Heart left ventricle (tissue), 16 donors: ENCODE data around the gene BYSL. TPM values are rescaled to one million over a fixed set of nuclear protein-coding genes. Genes with fewer than 3 reads are reported as not detected.

ENCODE experiments used
- ATAC-seq, 4 donors: fragments of 200-7000 bp; cut with Tn5 transposase; one replicate each; pipeline ENCODE4 v1.9.1; 2020 to 2022; ENCODE audit warnings: moderate library complexity in 4 of 4, mild to moderate bottlenecking in 3 of 4, moderate number of reproducible peaks in 1 of 4
- DNase-seq, 5 donors: peaks; one replicate each; pipeline ENCODE4 v3.0.0-alpha.2; 2020
- H3K27ac ChIP-seq, 12 donors: fragments of 200-600 bp; sonication (generic) in 4 of 12; one replicate each; pipeline versions ENCODE4 v1.5.0 to v1.8.0; 2016 to 2022; ENCODE audit warnings: mild to moderate bottlenecking in 2 of 12
- H3K27me3 ChIP-seq, 9 donors: fragments of 200-600 bp; sonication (generic) in 2 of 9; one replicate each; pipeline versions ENCODE4 v1.5.1 to v1.8.0; 2016 to 2022; ENCODE audit warnings: mild to moderate bottlenecking in 3 of 9
- H3K36me3 ChIP-seq, 9 donors: fragments of 200-600 bp; sonication (generic) in 2 of 9; one replicate each; pipeline versions ENCODE4 v1.5.0 to v1.8.0; 2018 to 2022; ENCODE audit warnings: mild to moderate bottlenecking in 2 of 9
- H3K4me1 ChIP-seq, 12 donors: fragments of 200-600 bp; sonication (generic) in 4 of 12; one replicate each; pipeline versions ENCODE4 v1.5.0 to v1.8.0; 2016 to 2022; ENCODE audit warnings: mild to moderate bottlenecking in 3 of 12
- H3K4me3 ChIP-seq, 12 donors: fragments of 200-600 bp; sonication (generic) in 4 of 12; one replicate each; pipeline versions ENCODE4 v1.5.0 to v1.8.0; 2017 to 2022; ENCODE audit warnings: mild to moderate bottlenecking in 9 of 12, moderate library complexity in 4 of 12
- H3K9me3 ChIP-seq, 12 donors: fragments of 200-600 bp; sonication (generic) in 4 of 12; one replicate each; pipeline versions ENCODE4 v1.5.0 to v1.8.0; 2016 to 2022; ENCODE audit warnings: mild to moderate bottlenecking in 1 of 12
- POLR2A ChIP-seq, 2 donors: fragments of 450-650 bp; IDR thresholded peaks; one replicate each; pipeline ENCODE4 v1.6.1; 2017; ENCODE audit warnings: antibody characterized with exemption in 2 of 2, mild to moderate bottlenecking in 2 of 2, moderate library complexity in 2 of 2
- WGBS, 4 donors: extraction: QIAGEN DNeasy Blood & Tissue Kit in 2 of 4; methylation state at CpG; one replicate each; pipeline versions ENCODE4 v1.1.5 to v1.1.7; 2013 to 2018; 5-methylcytosine and 5-hydroxymethylcytosine counted together
- intact Hi-C, 10 donors: fragments of 100-400 bp; cut with DNase I; formaldehyde crosslinking; loops; one replicate each; pipeline versions ENCODE4 v1.11.1 to v1.14.2; 2022
- polyA plus RNA-seq, 2 donors: library from polyadenylated mRNA; stranded (reverse); fragments of 200-250 nt; gene quantifications; one replicate each; pipeline ENCODE4 v1.2.3, GENCODE V29; 2013
- total RNA-seq, 9 donors: library from RNA; depleted of rRNA in 2 of 9; stranded (reverse); fragments of >200 nt in 2 of 9; fragmentation: NEBNext Ultra II Directional in 3 of 9; extraction: Animal tissue kit (Norgen Biotek cat#: 25700) in 3 of 9; gene quantifications; one replicate each; pipeline versions ENCODE4 v1.1.0 to v1.2.4, GENCODE V29; 2016 to 2023
- TF ChIP-seq, protein P1 (sequence below), 12 donors: fragments of 200-600 bp; sonication (generic) in 4 of 12; IDR thresholded peaks; one replicate each; pipeline versions ENCODE4 v1.5.0 to v1.8.0; 2018 to 2022; ENCODE audit warnings: antibody characterized with exemption in 12 of 12, mild to moderate bottlenecking in 5 of 12
- donor health status: ischemic (EF 13 %, LVEDD 7.1; RV severe dilation, severe dysfunction).
- donor health status: healthy with polysubstance abuse.
- donor health status: DM: no; HTN: yes; CAD: no.
- donor health status: DM: no; HTN: no; CAD: no.
- donor health status: ischemic (EF 25% LVEDD 6.9; RV normal size, moderate dysfunction).
- donor health status: ischemic (EF 25% LVEDD 5.7; RV mildly dilated, moderate dysfunction).
- donor health status: healthy.
- donor health status: DM: yes; HTN: yes; CAD: no.
- donor health status: ischemic (EF 35%, LVEDD 5.7; RV mildly dilated, moderate dysfunction).
- donor health status: nonischemic (EF 11% LVEDD 7.7; RV severe dilation, severe dysfunction).
- donor health status: DM: yes; HTN: yes; CAD: no.
- donor health status: PGD.
- donor health status: ischemic (EF 29% LVEDD 5.4; RV normal size, mild dysfunction).
- donor health status: nonischemic (EF 23%, LVEDD 6.1; RV moderate dilation, normal function).

Gene BYSL
- total and polyA plus RNA-seq, 11 donors, result 4.5 to 26.3 (median 9.2) TPM

DNA sequence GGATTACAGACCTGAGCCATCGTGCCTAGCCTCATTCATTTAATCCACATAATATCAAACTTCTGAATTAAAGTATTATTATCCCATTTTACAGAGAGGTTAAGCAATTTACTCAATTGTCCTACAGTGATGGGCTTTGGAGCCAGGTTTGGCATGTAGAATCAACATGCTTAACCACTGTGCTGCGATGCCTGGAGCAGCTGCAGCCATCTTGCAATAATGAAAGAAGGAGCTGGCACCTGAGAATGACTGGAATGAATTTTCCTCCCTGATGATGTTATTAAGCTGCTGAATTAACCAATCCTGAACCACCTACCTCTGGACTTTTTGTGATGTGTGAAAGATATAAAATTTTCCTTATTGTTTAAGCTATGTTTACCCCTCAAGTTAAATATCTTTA, 33.4 kb downstream of the BYSL start:
- ATAC-seq (no peak), DNase-seq (no peak)
- Histone ChIP-seq H3K27me3 (no peaks in the 10 kb centered on the region), H3K36me3 (peaks cover 0 to 4% (median 0%) of the 10 kb centered on the region in 9 donors), H3K4me1 (no peaks in the 10 kb centered on the region), H3K27ac (no peak overlapping the region), H3K4me3 (no peak overlapping the region), H3K9me3 (no peaks in the 10 kb centered on the region)
- 94 to 96% (median 95%) methylated on average over 2 of the region's 2 CpGs for WGBS, 4 donors
- intact Hi-C loops, result no loop called here
- no peak for TF ChIP-seq POLR2A (IDR thresholded peaks at IDR 0.05)
- TF ChIP-seq, protein P1, sequence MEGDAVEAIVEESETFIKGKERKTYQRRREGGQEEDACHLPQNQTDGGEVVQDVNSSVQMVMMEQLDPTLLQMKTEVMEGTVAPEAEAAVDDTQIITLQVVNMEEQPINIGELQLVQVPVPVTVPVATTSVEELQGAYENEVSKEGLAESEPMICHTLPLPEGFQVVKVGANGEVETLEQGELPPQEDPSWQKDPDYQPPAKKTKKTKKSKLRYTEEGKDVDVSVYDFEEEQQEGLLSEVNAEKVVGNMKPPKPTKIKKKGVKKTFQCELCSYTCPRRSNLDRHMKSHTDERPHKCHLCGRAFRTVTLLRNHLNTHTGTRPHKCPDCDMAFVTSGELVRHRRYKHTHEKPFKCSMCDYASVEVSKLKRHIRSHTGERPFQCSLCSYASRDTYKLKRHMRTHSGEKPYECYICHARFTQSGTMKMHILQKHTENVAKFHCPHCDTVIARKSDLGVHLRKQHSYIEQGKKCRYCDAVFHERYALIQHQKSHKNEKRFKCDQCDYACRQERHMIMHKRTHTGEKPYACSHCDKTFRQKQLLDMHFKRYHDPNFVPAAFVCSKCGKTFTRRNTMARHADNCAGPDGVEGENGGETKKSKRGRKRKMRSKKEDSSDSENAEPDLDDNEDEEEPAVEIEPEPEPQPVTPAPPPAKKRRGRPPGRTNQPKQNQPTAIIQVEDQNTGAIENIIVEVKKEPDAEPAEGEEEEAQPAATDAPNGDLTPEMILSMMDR (IDR thresholded peaks at IDR 0.05), result no peak

DNA sequence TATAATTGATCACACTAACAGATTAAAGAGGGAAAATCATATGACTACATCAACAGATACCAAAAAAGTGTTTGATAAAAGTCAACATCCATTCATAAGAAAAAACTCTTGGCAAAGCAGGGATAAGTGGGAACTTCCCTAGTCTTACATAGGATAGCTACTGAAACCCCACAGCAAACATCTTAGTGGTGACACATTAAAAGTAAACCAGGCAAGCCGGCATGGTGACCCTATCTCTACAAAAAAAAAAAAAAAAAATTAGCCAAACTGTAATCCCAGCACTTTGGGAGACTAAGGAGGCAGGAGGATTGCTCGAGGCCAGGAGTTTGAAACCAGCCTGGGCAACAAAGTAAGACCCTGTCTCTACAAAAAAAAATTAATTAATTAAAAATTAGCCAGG, 34.1 kb downstream of the BYSL start:
- WGBS, 4 donors, result 83 to 88% (median 87%) methylated on average over 2 of the region's 2 CpGs
- no peak for TF ChIP-seq POLR2A (IDR thresholded peaks at IDR 0.05)
- TF ChIP-seq, protein P1 (IDR thresholded peaks at IDR 0.05), result no peak
- Histone ChIP-seq H3K4me3 (no peak overlapping the region), H3K4me1 (no peaks in the 10 kb centered on the region), H3K36me3 (no peaks in the 10 kb centered on the region), H3K27ac (no peak overlapping the region), H3K9me3 (no peaks in the 10 kb centered on the region), H3K27me3 (no peaks in the 10 kb centered on the region)
- intact Hi-C loops, result no loop called here
- no peak for ATAC-seq
- no peak for DNase-seq

- intact Hi-C loops, result no loop called here
- no peaks in the 10 kb centered on the region for H3K27me3 ChIP-seq
- 63 to 73% (median 68%) methylated on average over 4 of the region's 4 CpGs for WGBS, 4 donors
- no peak for ATAC-seq
- H3K4me3 ChIP-seq, result no peak overlapping the region
- H3K9me3 ChIP-seq, result no peaks in the 10 kb centered on the region
- TF ChIP-seq POLR2A (IDR thresholded peaks at IDR 0.05), result no peak
- TF ChIP-seq, protein P1 (IDR thresholded peaks at IDR 0.05), result no peak
- no peak for DNase-seq
- H3K36me3 ChIP-seq, result no peaks in the 10 kb centered on the region
- H3K27ac ChIP-seq, result no peak overlapping the region
- peaks cover 0 to 11% (median 0%) of the 10 kb centered on the region in 12 donors for H3K4me1 ChIP-seq
These were observed 35.8 kb downstream of the BYSL start for GRCh38 chr6:41957117-41957516.

- Histone ChIP-seq H3K27me3 (no peaks in the 10 kb centered on the region), H3K9me3 (no peaks in the 10 kb centered on the region), H3K4me3 (no peak overlapping the region), H3K36me3 (no peaks in the 10 kb centered on the region), H3K27ac (no peak overlapping the region), H3K4me1 (peaks cover 0 to 11% (median 0%) of the 10 kb centered on the region in 12 donors)
- no peak for ATAC-seq
- WGBS, 4 donors, result 93 to 97% (median 96%) methylated on average over 6 of the region's 6 CpGs
- no peak for DNase-seq
- intact Hi-C loops, result no loop called here
- TF ChIP-seq POLR2A (IDR thresholded peaks at IDR 0.05), result no peak
- TF ChIP-seq, protein P1 (IDR thresholded peaks at IDR 0.05), result no peak
These were observed 36.9 kb downstream of the BYSL start for GRCh38 chr6:41958022-41958856.
